Measurements from ENCODE around the gene ARL17B.
"Not testable (repeated sequence)": the region's sequence is repeated elsewhere in the genome, so short reads cannot be mapped to it uniquely, and the experiment has no call there.

The ARL17B gene

GRCh38 chr17:46264456-46265198 lies 96.9 kb downstream of the ARL17B start:
- H4K20me1 ChIP-seq (ENCODE audit: insufficient read depth): no peaks in the 10 kb centered on the region
- H3K4me2 ChIP-seq: 0 out of 2 replicates have a peak overlapping the region, but pooled peaks have one; percentile 7
- H3K27ac ChIP-seq: no peak overlapping the region
- H2AFZ ChIP-seq (ENCODE audit: low read depth): no peak overlapping the region; the same call in 1 of the 2 replicates
- no peaks in the 10 kb centered on the region for H3K79me2 ChIP-seq (ENCODE audit: insufficient read depth, low read depth)
- H3K4me1 ChIP-seq (ENCODE audit: low read depth, poor library complexity, severe bottlenecking): peaks cover 23% of the 10 kb centered on the region
- no peaks in the 10 kb centered on the region for H3K27me3 ChIP-seq (ENCODE audit: insufficient read depth, low read depth)
- H3K36me3 ChIP-seq (ENCODE audit: insufficient read depth): no peaks in the 10 kb centered on the region
- TF ChIP-seq CTCF (conservative IDR thresholded peaks at IDR 0.05; ENCODE audit: low read depth, low read length): no peak
- no peak overlapping the region for H3K4me3 ChIP-seq (IDR thresholded peaks at IDR 0.05; ENCODE audit: insufficient read depth, low read depth, low read length)
- H3K9ac ChIP-seq: no peak overlapping the region

- no peaks in the 10 kb centered on the region for H4K20me1 ChIP-seq (ENCODE audit: insufficient read depth)
- H3K36me3 ChIP-seq (ENCODE audit: insufficient read depth): no peaks in the 10 kb centered on the region
- H3K4me1 ChIP-seq (ENCODE audit: low read depth, poor library complexity, severe bottlenecking): peaks cover 16% of the 10 kb centered on the region
- no peaks in the 10 kb centered on the region for H3K79me2 ChIP-seq (ENCODE audit: insufficient read depth, low read depth)
- no peak overlapping the region for H2AFZ ChIP-seq (ENCODE audit: low read depth)
- no peak overlapping the region for H3K4me2 ChIP-seq
- no peak overlapping the region for H3K27ac ChIP-seq
- H3K9ac ChIP-seq: no peak overlapping the region
- TF ChIP-seq CTCF (conservative IDR thresholded peaks at IDR 0.05; ENCODE audit: low read depth, low read length): no peak
- H3K27me3 ChIP-seq (ENCODE audit: insufficient read depth, low read depth): no peaks in the 10 kb centered on the region
- H3K4me3 ChIP-seq (IDR thresholded peaks at IDR 0.05; ENCODE audit: insufficient read depth, low read depth, low read length): no peak overlapping the region
These were observed 99.3 kb downstream of the ARL17B start for GRCh38 chr17:46262271-46262670.

GRCh38 chr17:46259845-46260661 lies 101.5 kb downstream of the ARL17B start:
- H2AFZ ChIP-seq (ENCODE audit: low read depth): peak overlapping the region; percentile 49; the same call in 1 of the 2 replicates
- H3K79me2 ChIP-seq (ENCODE audit: insufficient read depth, low read depth); H3K27ac ChIP-seq; H4K20me1 ChIP-seq (ENCODE audit: insufficient read depth); H3K9ac ChIP-seq; H3K36me3 ChIP-seq (ENCODE audit: insufficient read depth); H3K4me3 ChIP-seq (IDR thresholded peaks at IDR 0.05; ENCODE audit: insufficient read depth, low read depth, low read length); H3K27me3 ChIP-seq (ENCODE audit: insufficient read depth, low read depth); H3K4me2 ChIP-seq: not testable (repeated sequence)
- peaks cover 12% of the 10 kb centered on the region for H3K4me1 ChIP-seq (ENCODE audit: low read depth, poor library complexity, severe bottlenecking)

GRCh38 chr17:46256369-46256768 lies 105.2 kb downstream of the ARL17B start:
- not testable (repeated sequence) for H3K4me2 ChIP-seq; H2AFZ ChIP-seq (ENCODE audit: low read depth)

GRCh38 chr17:46254215-46254614 lies 107.4 kb downstream of the ARL17B start:
- H3K79me2 ChIP-seq (ENCODE audit: insufficient read depth, low read depth); H4K20me1 ChIP-seq (ENCODE audit: insufficient read depth); H3K27me3 ChIP-seq (ENCODE audit: insufficient read depth, low read depth); H3K36me3 ChIP-seq (ENCODE audit: insufficient read depth); H3K9ac ChIP-seq; H3K27ac ChIP-seq; H2AFZ ChIP-seq (ENCODE audit: low read depth); H3K4me2 ChIP-seq; H3K4me3 ChIP-seq (IDR thresholded peaks at IDR 0.05; ENCODE audit: insufficient read depth, low read depth, low read length); H3K4me1 ChIP-seq (ENCODE audit: low read depth, poor library complexity, severe bottlenecking): not testable (repeated sequence)

More at GRCh38 chr17:46256369-46256768, 105.2 kb downstream of the ARL17B start:
- not testable (repeated sequence) for H3K79me2 ChIP-seq (ENCODE audit: insufficient read depth, low read depth); H3K36me3 ChIP-seq (ENCODE audit: insufficient read depth); H3K27me3 ChIP-seq (ENCODE audit: insufficient read depth, low read depth); H3K9ac ChIP-seq; H3K27ac ChIP-seq; H3K4me1 ChIP-seq (ENCODE audit: low read depth, poor library complexity, severe bottlenecking); H4K20me1 ChIP-seq (ENCODE audit: insufficient read depth); H3K4me3 ChIP-seq (IDR thresholded peaks at IDR 0.05; ENCODE audit: insufficient read depth, low read depth, low read length)
